Duodenal mucosa (tissue), 2 donors: ENCODE measurements around the gene NOD1.
"Not testable (repeated sequence)": the region's sequence is repeated elsewhere in the genome, so short reads cannot be mapped to it uniquely, and the experiment has no call there.

Experiments used
- H3K27ac ChIP-seq: one replicate; pipeline ENCODE4 v1.7.0; 2013; ENCODE audit warnings: low read depth, low read length
- H3K27me3 ChIP-seq, 2 donors: one replicate each; pipeline ENCODE4 v1.7.0; 2013; ENCODE audit warnings: low read length in 2 of 2, control low read depth in 1 of 2; ENCODE audit not compliant: insufficient read depth in 2 of 2, control insufficient read depth in 1 of 2
- H3K36me3 ChIP-seq, 2 donors: one replicate each; pipeline ENCODE4 v1.7.0; 2013; ENCODE audit warnings: low read length in 2 of 2, control low read depth in 1 of 2; ENCODE audit not compliant: insufficient read depth in 2 of 2, control insufficient read depth in 1 of 2
- H3K4me1 ChIP-seq, 2 donors: one replicate each; pipeline ENCODE4 v1.7.0; 2013; ENCODE audit warnings: low read length in 2 of 2, control low read depth in 1 of 2; ENCODE audit not compliant: insufficient read depth in 2 of 2, control insufficient read depth in 1 of 2
- H3K4me3 ChIP-seq, 2 donors: one replicate each; pipeline ENCODE4 v1.7.0; 2013; ENCODE audit warnings: low read length in 2 of 2, low read depth in 1 of 2
- H3K9ac ChIP-seq, 2 donors: one replicate each; pipeline ENCODE4 v1.7.0; 2013; ENCODE audit warnings: low read length in 2 of 2, low read depth in 1 of 2
- H3K9me3 ChIP-seq, 2 donors: one replicate each; pipeline ENCODE4 v1.7.0; 2013; ENCODE audit warnings: low read length in 2 of 2, control low read depth in 1 of 2; ENCODE audit not compliant: control insufficient read depth in 1 of 2

The NOD1 gene

DNA sequence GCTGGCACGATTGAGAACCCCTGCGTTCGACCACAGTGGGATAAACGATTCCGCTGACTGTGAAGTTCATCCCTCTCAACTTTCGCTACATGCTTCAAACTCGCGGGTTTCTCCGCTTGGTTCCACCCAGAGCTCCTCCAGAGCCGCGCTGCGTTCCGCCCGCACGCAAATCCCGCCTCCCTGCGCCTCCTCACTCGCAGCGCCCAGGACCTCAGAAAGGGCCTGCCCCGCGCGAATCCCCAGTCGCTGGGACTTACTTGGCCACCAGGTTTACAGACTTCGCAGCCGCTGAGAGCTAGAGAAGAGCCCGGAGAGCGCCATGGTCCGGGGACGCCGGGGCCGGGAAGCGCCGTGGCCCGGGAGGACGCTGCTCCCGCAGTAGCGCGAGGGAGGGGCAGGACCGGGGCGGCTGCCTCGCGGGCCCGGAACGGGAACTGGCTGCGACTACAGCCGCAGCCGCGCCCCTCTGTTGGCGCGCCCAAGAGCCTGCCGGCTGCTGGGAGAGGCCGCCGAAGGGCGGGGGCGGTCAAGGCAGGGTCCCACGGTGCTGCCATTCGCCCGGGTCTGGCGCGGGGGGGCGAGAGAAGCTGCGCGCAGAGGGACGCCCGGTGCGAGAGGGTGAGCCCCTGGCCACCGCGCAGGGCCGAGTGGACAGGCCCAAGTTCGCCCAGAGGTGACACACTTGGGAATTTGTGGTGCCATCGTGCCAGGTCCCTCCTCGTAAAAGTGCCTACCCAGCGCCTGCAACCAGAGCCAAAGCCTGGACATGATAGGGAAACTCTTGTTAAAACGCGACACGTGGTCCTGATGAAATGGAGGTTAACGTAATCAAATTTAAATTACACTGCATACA is at the start of gene NOD1:
Gene NOD1 (minus strand): TSS at position 436 of the 853 bp plus-strand sequence. CDS start 21,863 bp downstream, outside the sequence.
- Histone ChIP-seq H3K4me1 (peaks cover 18 to 26% of the 10 kb centered on the region in 2 donors), H3K9ac (peak within 1 kb of the TSS; percentile 83 to 93), H3K9me3 (no peaks in the 10 kb centered on the region), H3K27me3 (no peaks in the 10 kb centered on the region), H3K36me3 (no peaks in the 10 kb centered on the region), H3K4me3 (peak within 1 kb of the TSS; percentile 70 to 81), H3K27ac (peak within 1 kb of the TSS; percentile 85)

DNA sequence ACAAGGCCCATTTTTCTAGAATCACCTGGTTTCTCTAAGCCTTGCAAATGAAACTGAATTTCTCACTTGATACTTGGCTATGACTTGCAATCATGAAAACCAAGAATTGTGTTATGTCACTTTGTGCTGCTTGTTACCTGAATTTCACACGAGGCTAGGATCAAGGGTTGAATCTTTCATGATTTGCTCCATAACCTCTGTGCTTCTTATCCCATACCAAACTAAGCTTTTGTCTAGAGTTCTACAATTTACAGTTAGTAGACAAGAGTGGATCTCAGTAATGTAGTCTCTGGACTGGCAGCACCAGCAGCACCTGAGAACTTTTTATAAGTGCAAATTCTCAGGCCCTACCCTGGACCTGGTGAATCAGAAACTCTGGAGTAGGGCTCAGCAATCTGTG is 48.7 kb upstream of the NOD1 start:
- not testable (repeated sequence) for H3K36me3 ChIP-seq, H3K9me3 ChIP-seq, H3K27ac ChIP-seq, H3K9ac ChIP-seq, H3K27me3 ChIP-seq, H3K4me3 ChIP-seq
- H3K4me1 ChIP-seq, result peaks cover 12 to 28% of the 10 kb centered on the region in 2 donors

DNA sequence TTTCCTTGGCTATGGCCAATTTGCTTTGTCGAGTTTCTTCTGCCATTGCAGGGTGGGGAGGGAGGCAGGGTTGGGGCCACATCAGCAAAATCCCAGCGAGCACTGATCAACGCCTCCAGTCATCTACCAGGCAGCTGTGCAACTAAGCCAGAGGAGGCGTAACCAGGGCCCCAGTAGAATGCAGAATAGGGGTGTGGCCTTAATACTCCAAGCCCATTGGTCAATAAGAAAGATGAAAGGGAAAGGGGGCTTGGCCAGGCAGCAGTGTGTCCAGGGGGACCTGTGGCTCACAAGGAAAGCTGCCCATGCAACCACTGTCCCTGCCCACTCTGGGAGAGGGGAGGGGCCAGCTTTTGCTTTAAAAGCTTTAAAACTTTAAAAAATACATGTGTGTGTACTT is 47.6 kb upstream of the NOD1 start:
- no peaks in the 10 kb centered on the region for H3K36me3 ChIP-seq
- H3K4me3 ChIP-seq, result no peak overlapping the region
- peak overlapping the region; percentile 47 for H3K27ac ChIP-seq
- no peaks in the 10 kb centered on the region for H3K9me3 ChIP-seq
- H3K4me1 ChIP-seq, result peaks cover 21 to 35% of the 10 kb centered on the region in 2 donors
- H3K9ac ChIP-seq, result no peak overlapping the region
- H3K27me3 ChIP-seq, result no peaks in the 10 kb centered on the region

DNA sequence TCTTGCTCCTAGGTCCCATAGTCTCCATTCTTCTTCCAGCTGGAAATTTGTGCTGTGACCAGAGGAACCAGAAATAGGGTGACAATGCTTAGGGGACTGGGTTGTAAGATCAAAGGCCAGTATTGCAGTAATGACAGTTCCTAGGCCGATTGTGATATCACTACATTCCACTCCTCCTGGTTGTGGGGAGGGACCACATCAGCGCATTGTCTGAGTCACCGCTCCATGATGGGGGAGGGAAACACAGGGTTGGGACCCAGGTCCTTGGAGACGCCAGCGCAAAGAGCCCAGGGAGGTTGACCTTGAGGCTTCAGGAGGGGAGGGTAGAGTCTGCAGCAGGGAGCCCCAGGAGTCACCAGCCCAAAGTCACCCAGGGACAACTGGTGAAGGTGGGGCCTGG is 46.8 kb upstream of the NOD1 start:
- Histone ChIP-seq H3K4me1 (peaks cover 29 to 40% of the 10 kb centered on the region in 2 donors), H3K9me3 (no peaks in the 10 kb centered on the region), H3K36me3 (no peaks in the 10 kb centered on the region), H3K9ac (no peak overlapping the region), H3K27ac (peak overlapping the region; percentile 47), H3K27me3 (no peaks in the 10 kb centered on the region), H3K4me3 (no peak overlapping the region)

DNA sequence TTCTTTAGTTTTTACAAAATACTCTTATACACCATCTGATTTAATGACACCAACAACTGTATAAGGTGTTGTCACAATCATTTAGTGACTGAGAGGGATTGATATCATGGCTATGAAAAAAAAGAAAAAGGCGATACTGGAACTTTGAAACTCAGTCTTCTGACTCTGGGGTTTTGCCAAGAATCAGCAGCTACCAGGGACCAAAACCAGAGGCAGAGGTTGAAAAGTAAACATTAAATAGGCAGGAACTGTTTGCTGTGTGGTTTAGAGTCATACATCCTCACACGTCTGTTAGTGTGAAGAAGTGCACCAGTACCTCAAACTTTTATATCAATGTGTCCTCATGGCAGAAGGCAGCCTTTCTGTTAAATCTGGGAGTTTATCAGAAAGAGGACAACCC is 46.0 kb upstream of the NOD1 start:
- no peak overlapping the region for H3K27ac ChIP-seq
- H3K9ac ChIP-seq, result no peak overlapping the region
- H3K9me3 ChIP-seq, result no peaks in the 10 kb centered on the region
- peaks cover 33 to 40% of the 10 kb centered on the region in 2 donors for H3K4me1 ChIP-seq
- H3K27me3 ChIP-seq, result no peaks in the 10 kb centered on the region
- no peak overlapping the region for H3K4me3 ChIP-seq
- H3K36me3 ChIP-seq, result no peaks in the 10 kb centered on the region

- no peaks in the 10 kb centered on the region for H3K9me3 ChIP-seq
- no peaks in the 10 kb centered on the region for H3K27me3 ChIP-seq
- peaks cover 43 to 46% of the 10 kb centered on the region in 2 donors for H3K4me1 ChIP-seq
- H3K9ac ChIP-seq, result no peak overlapping the region
- no peak overlapping the region for H3K27ac ChIP-seq
- no peak overlapping the region for H3K4me3 ChIP-seq
- H3K36me3 ChIP-seq, result no peaks in the 10 kb centered on the region
Observed at GRCh38 chr7:30523466-30523865, 44.9 kb upstream of the NOD1 start.

GRCh38 chr7:30522159-30522558 is 43.6 kb upstream of the NOD1 start:
- Histone ChIP-seq H3K27ac (no peak overlapping the region), H3K4me3 (no peak overlapping the region), H3K9ac (no peak overlapping the region), H3K4me1 (peaks cover 45 to 47% of the 10 kb centered on the region in 2 donors), H3K36me3 (no peaks in the 10 kb centered on the region), H3K9me3 (no peaks in the 10 kb centered on the region), H3K27me3 (no peaks in the 10 kb centered on the region)

GRCh38 chr7:30521532-30521931 is 42.9 kb upstream of the NOD1 start:
- H3K27ac ChIP-seq, result no peak overlapping the region
- H3K27me3 ChIP-seq, result no peaks in the 10 kb centered on the region
- H3K36me3 ChIP-seq, result no peaks in the 10 kb centered on the region
- peaks cover 45 to 47% of the 10 kb centered on the region in 2 donors for H3K4me1 ChIP-seq
- no peaks in the 10 kb centered on the region for H3K9me3 ChIP-seq
- H3K4me3 ChIP-seq, result no peak overlapping the region
- no peak overlapping the region for H3K9ac ChIP-seq

GRCh38 chr7:30519122-30519521 is 40.5 kb upstream of the NOD1 start:
- Histone ChIP-seq H3K4me3 (no peak overlapping the region), H3K4me1 (peaks cover 35 to 45% of the 10 kb centered on the region in 2 donors)

DNA sequence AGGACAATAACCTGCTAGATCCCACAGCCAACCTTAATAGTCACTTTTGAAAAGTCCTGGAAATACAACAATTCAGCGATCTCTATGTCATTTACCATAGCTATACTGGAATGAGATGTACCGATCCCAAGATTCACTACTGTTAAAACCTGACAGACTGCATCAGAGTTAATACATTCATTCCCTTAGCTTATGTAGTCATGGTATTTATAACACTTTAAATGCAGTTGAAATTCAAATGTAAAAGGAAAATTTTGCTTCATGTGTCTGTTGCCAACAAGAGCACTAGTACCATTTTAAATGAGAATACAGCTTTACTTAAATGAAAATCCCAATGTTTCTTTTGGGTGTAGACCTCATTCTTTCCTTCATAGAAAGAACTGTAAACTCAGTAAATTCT is 37.2 kb upstream of the NOD1 start:
- H3K4me3 ChIP-seq, result no peak overlapping the region
- no peak overlapping the region for H3K27ac ChIP-seq

More at GRCh38 chr7:30519122-30519521, 40.5 kb upstream of the NOD1 start:
- H3K9ac ChIP-seq, result no peak overlapping the region
- H3K27me3 ChIP-seq, result no peaks in the 10 kb centered on the region
- no peaks in the 10 kb centered on the region for H3K9me3 ChIP-seq
- H3K27ac ChIP-seq, result no peak overlapping the region
- no peaks in the 10 kb centered on the region for H3K36me3 ChIP-seq

More for the DNA sequence above, 37.2 kb upstream of the NOD1 start:
- H3K9me3 ChIP-seq, result no peaks in the 10 kb centered on the region
- no peaks in the 10 kb centered on the region for H3K27me3 ChIP-seq
- peaks cover 9 to 30% of the 10 kb centered on the region in 2 donors for H3K4me1 ChIP-seq
- H3K9ac ChIP-seq, result no peak overlapping the region
- no peaks in the 10 kb centered on the region for H3K36me3 ChIP-seq
